Upper lobe of left lung (tissue), 6 donors: ENCODE measurements around the gene LRRC74B. TPM values are rescaled to one million over a fixed set of nuclear protein-coding genes. Genes with fewer than 3 reads are reported as not detected.
"Not testable (repeated sequence)": the region's sequence is repeated elsewhere in the genome, so short reads cannot be mapped to it uniquely, and the experiment has no call there.

Source experiments
- ATAC-seq, 2 donors: fragments of 200-7000 bp; cut with Tn5 transposase; one replicate each; pipeline ENCODE4 v1.9.1; 2022; ENCODE audit warnings: mild to moderate bottlenecking in 2 of 2, moderate library complexity in 2 of 2; ENCODE audit not compliant: low FRiP score in 2 of 2
- DNase-seq, 2 donors: peaks; one replicate each; pipeline ENCODE4 v3.0.0-alpha.2; 2019 to 2020
- H3K27ac ChIP-seq, 4 donors: fragments of 200-600 bp; sonication (generic); one replicate each; pipeline ENCODE4 v1.5.1; 2016 to 2019
- H3K27me3 ChIP-seq, 4 donors: fragments of 200-600 bp; sonication (generic); one replicate each; pipeline ENCODE4 v1.5.1; 2017 to 2019
- H3K36me3 ChIP-seq, 4 donors: fragments of 200-600 bp; sonication (generic); one replicate each; pipeline ENCODE4 v1.5.1; 2016 to 2019
- H3K4me1 ChIP-seq, 4 donors: fragments of 200-600 bp; sonication (generic); one replicate each; pipeline ENCODE4 v1.5.1; 2018 to 2019
- H3K4me3 ChIP-seq, 4 donors: fragments of 200-600 bp; sonication (generic); one replicate each; pipeline ENCODE4 v1.5.1; 2017 to 2019; ENCODE audit warnings: mild to moderate bottlenecking in 2 of 4, moderate library complexity in 1 of 4
- H3K9me3 ChIP-seq, 4 donors: fragments of 200-600 bp; sonication (generic); one replicate each; pipeline ENCODE4 v1.5.1; 2018 to 2019
- EP300 ChIP-seq, 4 donors: sonication (generic); formaldehyde crosslinking; IDR thresholded peaks; one replicate each; pipeline ENCODE4 v1.5.1; 2017; ENCODE audit warnings: antibody characterized with exemption in 4 of 4, control low read depth in 2 of 4
- POLR2A ChIP-seq, 4 donors: fragments of 450-650 bp; IDR thresholded peaks; one replicate each; pipeline ENCODE4 v1.5.1; 2016 to 2017; ENCODE audit warnings: antibody characterized with exemption in 4 of 4, mild to moderate bottlenecking in 2 of 4
- POLR2AphosphoS5 ChIP-seq, 2 donors: sonication (generic); formaldehyde crosslinking; IDR thresholded peaks; one replicate each; pipeline ENCODE4 v1.5.1; 2017; ENCODE audit warnings: antibody characterized with exemption in 2 of 2
- WGBS, 2 donors: methylation state at CpG; one replicate each; pipeline ENCODE4 v1.1.5; 2017 to 2018; 5-methylcytosine and 5-hydroxymethylcytosine counted together
- total RNA-seq, 6 donors: library from RNA; depleted of rRNA in 4 of 6; stranded (reverse); fragments of >200 nt in 4 of 6; gene quantifications; one replicate each; pipeline versions ENCODE4 v1.1.0 to v1.2.1, GENCODE V29; 2016 to 2021
- TF ChIP-seq, protein P1 (sequence below), 6 experiments: fragments of 450-650 bp in 4 of 6; fragments of 200-600 bp in 2 of 6; sonication (generic) in 2 of 6; IDR thresholded peaks; one replicate each; pipeline ENCODE4 v1.5.1; 2016 to 2019; ENCODE audit warnings: antibody characterized with exemption in 6 of 6
- donor health status: DM: no; HTN: no; CAD: no; lungs with moderate emphysema.
- donor health status: DM: no; HTN: yes; CAD: no; lungs with severe emphysema.

LRRC74B gene
- total RNA-seq, 6 donors from 2014 or later: 0.14 to 6.6 (median 3.2) TPM

DNA sequence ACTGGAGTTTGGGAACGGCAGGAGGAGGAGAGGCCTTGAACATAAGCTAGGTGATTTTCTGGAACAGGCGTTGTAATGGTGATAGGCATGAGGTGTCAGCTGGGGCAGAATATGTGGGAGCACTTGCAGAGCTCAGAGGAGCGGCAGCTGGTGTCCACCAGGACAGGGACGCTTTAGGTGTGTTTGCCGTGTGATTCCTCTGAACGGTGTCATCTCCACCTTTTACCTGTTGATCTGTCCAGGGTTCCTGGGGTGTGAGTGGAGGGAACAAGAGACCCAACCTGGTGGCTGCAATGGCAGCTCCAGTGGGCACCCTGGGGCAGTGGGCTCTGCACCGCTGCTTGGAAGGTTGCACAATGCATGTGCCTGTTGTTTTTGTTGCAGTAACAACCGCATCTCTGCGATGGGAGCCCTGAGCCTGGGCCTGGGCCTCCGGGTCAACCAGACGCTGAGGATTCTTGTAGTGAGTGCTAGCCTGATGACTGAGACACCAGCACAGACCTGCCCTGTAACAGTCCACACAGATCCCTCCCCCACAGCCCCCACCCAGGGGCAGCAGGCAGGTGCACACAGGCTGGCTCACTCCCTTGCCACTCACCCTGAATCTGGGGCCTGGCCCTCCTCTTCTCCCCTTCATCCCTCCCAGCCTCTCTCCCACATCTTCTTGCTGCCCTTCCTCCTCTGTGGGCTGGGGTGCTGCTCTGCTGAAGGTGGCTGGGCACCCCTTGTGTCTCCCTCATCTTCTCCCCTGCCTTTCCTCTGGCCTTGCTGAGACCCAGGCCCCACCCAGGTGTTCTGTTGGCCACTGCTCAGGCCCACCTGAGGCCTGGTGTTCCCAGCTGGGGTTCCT is 9.2 kb downstream of the LRRC74B start:
- no peak for TF ChIP-seq EP300 (IDR thresholded peaks at IDR 0.05)
- TF ChIP-seq, protein P1, sequence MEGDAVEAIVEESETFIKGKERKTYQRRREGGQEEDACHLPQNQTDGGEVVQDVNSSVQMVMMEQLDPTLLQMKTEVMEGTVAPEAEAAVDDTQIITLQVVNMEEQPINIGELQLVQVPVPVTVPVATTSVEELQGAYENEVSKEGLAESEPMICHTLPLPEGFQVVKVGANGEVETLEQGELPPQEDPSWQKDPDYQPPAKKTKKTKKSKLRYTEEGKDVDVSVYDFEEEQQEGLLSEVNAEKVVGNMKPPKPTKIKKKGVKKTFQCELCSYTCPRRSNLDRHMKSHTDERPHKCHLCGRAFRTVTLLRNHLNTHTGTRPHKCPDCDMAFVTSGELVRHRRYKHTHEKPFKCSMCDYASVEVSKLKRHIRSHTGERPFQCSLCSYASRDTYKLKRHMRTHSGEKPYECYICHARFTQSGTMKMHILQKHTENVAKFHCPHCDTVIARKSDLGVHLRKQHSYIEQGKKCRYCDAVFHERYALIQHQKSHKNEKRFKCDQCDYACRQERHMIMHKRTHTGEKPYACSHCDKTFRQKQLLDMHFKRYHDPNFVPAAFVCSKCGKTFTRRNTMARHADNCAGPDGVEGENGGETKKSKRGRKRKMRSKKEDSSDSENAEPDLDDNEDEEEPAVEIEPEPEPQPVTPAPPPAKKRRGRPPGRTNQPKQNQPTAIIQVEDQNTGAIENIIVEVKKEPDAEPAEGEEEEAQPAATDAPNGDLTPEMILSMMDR (IDR thresholded peaks at IDR 0.05): no peak
- TF ChIP-seq POLR2AphosphoS5 (IDR thresholded peaks at IDR 0.05): no peak
- no peak for TF ChIP-seq POLR2A (IDR thresholded peaks at IDR 0.05)
- Histone ChIP-seq H3K9me3 (no peaks in the 10 kb centered on the region), H3K27ac (no peak overlapping the region), H3K27me3 (no peaks in the 10 kb centered on the region), H3K4me3 (no peak overlapping the region), H3K36me3 (no peaks in the 10 kb centered on the region), H3K4me1 (no peaks in the 10 kb centered on the region)
- 80 to 85% methylated on average over 11 of the region's 11 CpGs for WGBS, 2 donors
- ATAC-seq (no peak), DNase-seq (peak in 1 of 2 donors; percentile 46)

- H3K4me3 ChIP-seq: no peak overlapping the region
- DNase-seq: no peak
- H3K4me1 ChIP-seq: no peaks in the 10 kb centered on the region
- TF ChIP-seq POLR2AphosphoS5 (IDR thresholded peaks at IDR 0.05) (no peak), POLR2A (IDR thresholded peaks at IDR 0.05) (no peak)
- TF ChIP-seq, protein P1 (IDR thresholded peaks at IDR 0.05): no peak
- H3K27me3 ChIP-seq: no peaks in the 10 kb centered on the region
- H3K9me3 ChIP-seq: no peaks in the 10 kb centered on the region
- no peak for ATAC-seq
- no peak overlapping the region for H3K27ac ChIP-seq
- no peaks in the 10 kb centered on the region for H3K36me3 ChIP-seq
- WGBS, 2 donors: 50 to 55% methylated on average over 2 to 4 of the region's 4 CpGs
Measured at GRCh38 chr22:21055564-21055834, 9.8 kb downstream of the LRRC74B start.

GRCh38 chr22:21055880-21056319 is 10.2 kb downstream of the LRRC74B start:
- TF ChIP-seq POLR2AphosphoS5 (IDR thresholded peaks at IDR 0.05) (no peak), POLR2A (IDR thresholded peaks at IDR 0.05) (no peak), EP300 (IDR thresholded peaks at IDR 0.05) (no peak)
- TF ChIP-seq, protein P1 (IDR thresholded peaks at IDR 0.05): no peak
- H3K4me3 ChIP-seq: no peak overlapping the region
- 27 to 46% methylated on average over 4 to 7 of the region's 7 CpGs for WGBS, 2 donors
- DNase-seq (no peak), ATAC-seq (no peak)
- no peaks in the 10 kb centered on the region for H3K4me1 ChIP-seq
- H3K27ac ChIP-seq: no peak overlapping the region
- H3K27me3 ChIP-seq: no peaks in the 10 kb centered on the region
- no peaks in the 10 kb centered on the region for H3K9me3 ChIP-seq
- H3K36me3 ChIP-seq: no peaks in the 10 kb centered on the region

DNA sequence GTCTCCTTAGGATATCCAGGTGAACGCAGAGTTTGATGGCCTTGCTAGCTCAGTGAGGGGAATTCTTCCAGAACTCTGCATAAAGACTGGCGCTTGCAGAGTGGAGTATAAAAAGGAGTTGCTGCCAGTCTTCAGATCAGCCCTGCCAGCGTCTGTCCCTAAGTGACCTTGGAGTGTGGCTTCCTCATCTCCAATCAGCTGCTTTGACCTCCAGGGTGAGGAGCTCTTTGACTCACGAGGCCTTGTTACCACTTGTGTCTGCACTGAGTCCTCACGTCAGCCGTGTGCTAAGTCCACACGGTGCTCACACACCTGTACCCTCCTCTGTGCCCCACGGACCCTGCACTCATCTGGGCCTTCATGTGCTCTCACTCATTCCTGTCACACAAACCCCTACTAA is 14.6 kb downstream of the LRRC74B start:
- not testable (repeated sequence) for ATAC-seq, H3K27ac ChIP-seq, H3K4me3 ChIP-seq, H3K36me3 ChIP-seq, DNase-seq, H3K27me3 ChIP-seq, H3K4me1 ChIP-seq, H3K9me3 ChIP-seq
- 89 to 95% methylated on average over 4 to 8 of the region's 8 CpGs for WGBS, 2 donors

- ATAC-seq, H3K27me3 ChIP-seq, H3K9me3 ChIP-seq, H3K4me1 ChIP-seq, H3K27ac ChIP-seq, H3K36me3 ChIP-seq, H3K4me3 ChIP-seq, DNase-seq: not testable (repeated sequence)
- WGBS, 2 donors: 87 to 91% methylated on average over 15 to 17 of the region's 18 CpGs
Measured at GRCh38 chr22:21061660-21062321, 16.0 kb downstream of the LRRC74B start.

- not testable (repeated sequence) for H3K4me1 ChIP-seq, H3K36me3 ChIP-seq, ATAC-seq, H3K27ac ChIP-seq, H3K9me3 ChIP-seq, H3K27me3 ChIP-seq, DNase-seq, H3K4me3 ChIP-seq
- 76 to 90% methylated on average over 11 of the region's 11 CpGs for WGBS, 2 donors
Measured at GRCh38 chr22:21064425-21064824, 18.7 kb downstream of the LRRC74B start.
